HG03432 (cell line): ENCODE data around the gene OGFR.
A peak's percentile ranks its signal among the peaks of the same experiment; 100 is the strongest.

Experiments used
- ATAC-seq: cut with Tn5 transposase; IDR thresholded peaks from one replicate; pipeline ENCODE4 v1.9.1; 2021; ENCODE audit warnings: mild to moderate bottlenecking, moderate library complexity; ENCODE audit not compliant: unreplicated experiment

OGFR gene

DNA sequence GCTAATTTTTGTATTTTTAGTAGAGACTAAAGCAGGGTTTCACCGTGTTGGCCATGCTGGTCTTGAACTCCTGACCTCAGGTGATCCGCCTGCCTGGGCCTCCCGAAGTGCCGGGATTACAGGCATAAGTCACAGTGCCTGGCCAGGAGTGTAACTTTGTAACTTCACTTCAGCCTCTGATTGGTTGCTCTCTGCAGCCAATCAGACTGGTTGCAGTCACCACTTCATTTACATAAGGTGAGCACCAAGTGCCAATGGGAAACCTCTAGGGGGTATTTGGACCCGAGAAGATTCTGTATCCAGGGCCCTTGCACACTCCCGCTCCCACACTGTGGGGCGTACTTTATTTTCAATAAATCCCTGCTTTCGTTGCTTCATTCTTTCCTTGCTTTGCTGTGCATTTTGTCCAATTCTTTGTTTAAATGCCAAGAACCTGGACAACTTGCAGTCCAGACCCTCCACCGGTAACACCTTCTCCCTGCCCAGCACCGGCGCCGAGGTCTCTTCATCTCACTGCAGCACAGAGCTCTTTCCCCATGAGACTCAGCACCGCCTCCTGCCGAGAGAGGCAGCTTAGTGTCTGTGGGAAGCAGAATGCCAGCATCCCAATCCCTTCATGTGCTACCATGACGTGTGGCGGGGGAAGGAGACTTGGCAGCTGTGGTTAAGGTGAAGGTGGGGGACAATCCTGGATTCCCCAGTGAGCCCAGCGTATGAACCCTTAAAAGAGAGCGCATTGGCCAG lies 22.3 kb upstream of the OGFR start:
- ATAC-seq = no peak

DNA sequence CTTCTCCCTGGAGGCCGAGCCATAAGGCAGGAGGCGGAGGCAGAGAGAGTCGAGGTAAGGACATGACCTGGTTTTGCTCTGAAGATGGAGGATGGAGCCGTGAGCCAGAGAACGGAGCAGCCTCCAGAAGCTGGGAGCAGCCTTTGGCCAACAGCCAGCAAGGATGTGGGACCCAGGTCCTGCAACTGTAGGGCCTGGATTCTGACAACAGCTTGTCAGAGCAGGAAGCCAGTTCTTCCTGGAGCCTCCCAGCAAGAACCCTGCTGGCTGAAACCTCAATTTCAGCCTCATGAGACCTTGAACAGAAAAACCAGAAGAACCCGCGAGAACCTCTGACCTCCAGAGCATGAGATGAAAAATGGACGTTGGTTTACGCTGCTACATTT lies 21.7 kb upstream of the OGFR start:
- ATAC-seq = no peak

DNA sequence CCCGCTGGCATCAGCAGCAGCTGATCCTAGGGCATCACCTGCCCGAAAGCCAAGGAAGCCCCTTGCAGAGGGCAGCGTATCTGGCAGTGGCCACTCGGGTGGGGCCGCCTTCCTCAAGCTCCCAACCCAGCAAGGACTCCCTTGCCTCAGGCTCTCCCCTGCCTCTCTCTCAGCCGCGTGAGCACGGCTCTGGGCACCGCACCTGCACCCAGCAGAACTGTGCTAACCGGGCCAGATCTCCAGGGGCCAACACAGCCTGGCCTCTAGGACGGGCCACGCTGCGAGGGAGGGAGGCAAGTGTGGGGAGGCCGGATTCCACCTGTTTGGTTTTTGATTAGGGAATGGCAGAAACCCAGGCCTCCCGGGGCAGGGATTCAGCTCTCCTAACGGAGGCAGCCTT lies 20.1 kb upstream of the OGFR start:
- ATAC-seq = no peak

DNA sequence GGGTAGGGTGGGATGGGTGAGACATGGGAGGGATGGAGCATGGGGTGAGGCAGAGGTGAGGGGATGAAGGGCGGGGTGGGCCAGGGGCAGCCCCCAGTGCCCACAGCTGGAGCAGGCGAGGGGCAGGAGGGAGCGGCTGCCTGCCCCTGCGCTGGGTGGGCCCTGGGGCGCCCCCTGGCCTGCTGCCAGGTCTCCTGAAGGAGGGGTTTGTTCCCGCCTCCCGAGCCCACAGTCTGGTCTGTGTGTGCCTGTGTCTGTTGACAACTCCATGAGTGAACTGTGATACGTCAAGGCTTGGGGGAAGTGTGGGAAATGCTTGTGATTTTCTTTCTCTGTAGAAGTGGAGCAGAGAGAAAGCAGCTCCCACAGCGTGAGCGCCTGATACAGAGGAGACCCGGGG lies 19.2 kb upstream of the OGFR start:
- ATAC-seq = no peak

DNA sequence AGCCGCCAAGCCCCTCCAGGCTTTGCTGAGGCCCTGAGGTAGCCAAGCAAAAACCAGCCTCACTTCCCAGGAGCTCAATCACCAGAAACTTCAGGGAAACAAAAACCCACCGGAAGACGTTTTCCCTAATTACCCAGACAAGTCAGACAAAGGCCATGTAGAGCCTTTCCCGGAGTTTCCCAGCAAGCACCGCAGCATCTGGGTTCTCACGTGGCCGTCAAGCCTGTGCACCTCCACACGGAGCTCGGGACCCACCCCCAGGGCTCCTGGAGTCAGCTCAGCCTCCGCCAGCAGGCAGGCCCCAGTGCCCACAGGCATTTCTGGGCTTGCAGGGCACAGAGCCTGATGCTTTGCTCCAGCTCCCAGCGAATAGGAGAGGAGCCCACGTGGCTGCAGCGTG lies 18.5 kb upstream of the OGFR start:
- ATAC-seq = no peak

DNA sequence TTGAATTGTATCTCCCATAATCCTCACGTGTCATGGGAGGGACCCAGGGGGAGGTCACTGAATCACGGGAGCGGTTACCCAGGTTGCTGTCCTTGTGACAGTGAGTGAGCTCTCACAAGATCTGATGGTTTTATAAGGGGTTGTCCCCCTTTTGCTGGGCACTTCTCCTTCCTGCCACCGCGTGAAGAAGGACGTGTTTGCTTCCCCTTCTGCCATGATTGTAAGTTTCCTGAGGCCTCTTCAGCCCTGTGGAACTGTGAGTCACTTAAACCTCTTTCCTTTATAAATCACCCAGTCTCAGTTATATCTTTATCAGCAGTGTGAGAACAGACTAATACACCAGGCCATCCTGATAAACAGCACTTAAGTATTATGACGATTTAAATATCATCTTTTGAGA lies 17.3 kb upstream of the OGFR start:
- no peak for ATAC-seq

DNA sequence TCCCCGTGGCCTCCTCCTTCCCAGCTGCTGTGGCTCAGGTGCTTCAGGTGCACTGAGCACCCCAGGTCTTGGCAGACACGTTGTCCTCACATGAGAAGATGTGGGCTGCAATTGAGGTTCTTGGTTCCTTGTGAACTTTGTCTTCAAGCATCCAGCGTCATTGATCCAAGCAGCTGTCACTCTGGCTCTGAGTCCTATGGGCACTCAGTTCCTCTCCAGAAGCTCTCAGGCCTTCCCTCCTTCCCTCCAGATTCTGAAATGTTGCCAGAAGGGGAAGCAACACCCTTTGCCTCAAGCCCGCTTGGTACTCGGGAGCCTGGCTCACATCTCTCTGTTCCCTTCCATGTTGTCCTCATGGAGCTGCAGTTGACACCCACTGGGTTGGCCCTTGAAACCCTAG lies 16.8 kb upstream of the OGFR start:
- ATAC-seq = no peak

DNA sequence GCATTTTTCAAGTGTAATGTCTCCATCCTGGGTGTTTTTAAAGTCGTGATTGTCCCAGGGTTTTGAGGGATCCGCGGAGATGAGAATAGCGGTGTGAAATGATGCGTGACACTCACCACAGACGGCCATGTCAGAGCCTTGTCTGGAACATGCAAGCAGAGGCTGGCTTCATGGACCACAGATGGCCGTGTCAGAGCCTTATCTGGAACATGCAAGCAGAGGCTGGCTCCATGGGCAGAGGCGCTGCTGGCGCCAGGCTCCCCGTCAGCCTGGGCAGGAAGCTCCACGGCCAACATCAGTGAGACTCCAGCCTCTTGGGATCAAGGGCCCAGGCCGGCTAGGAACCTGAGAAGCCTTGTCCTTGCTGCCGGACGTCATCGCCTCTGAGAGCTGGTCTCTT lies 16.0 kb upstream of the OGFR start:
- no peak for ATAC-seq

DNA sequence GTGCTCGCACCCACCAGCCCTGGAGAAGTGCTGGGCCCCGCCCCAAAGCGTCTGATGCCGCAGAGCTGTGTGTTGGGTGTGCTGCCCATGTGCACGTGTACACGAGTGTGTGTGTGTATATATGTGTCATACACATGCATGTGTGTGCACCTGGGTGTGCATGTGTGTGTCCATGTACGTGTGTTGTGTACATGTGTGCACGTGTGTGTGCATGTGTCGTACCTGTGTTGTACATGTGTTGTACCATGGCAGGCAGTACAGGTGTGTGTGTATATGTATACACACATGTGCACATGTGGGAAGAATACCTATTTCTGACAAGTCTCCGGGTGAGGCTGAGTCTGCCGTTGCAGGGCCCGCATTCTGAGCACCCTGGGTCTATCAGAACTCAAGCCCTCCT lies 14.6 kb upstream of the OGFR start:
- no peak for ATAC-seq

DNA sequence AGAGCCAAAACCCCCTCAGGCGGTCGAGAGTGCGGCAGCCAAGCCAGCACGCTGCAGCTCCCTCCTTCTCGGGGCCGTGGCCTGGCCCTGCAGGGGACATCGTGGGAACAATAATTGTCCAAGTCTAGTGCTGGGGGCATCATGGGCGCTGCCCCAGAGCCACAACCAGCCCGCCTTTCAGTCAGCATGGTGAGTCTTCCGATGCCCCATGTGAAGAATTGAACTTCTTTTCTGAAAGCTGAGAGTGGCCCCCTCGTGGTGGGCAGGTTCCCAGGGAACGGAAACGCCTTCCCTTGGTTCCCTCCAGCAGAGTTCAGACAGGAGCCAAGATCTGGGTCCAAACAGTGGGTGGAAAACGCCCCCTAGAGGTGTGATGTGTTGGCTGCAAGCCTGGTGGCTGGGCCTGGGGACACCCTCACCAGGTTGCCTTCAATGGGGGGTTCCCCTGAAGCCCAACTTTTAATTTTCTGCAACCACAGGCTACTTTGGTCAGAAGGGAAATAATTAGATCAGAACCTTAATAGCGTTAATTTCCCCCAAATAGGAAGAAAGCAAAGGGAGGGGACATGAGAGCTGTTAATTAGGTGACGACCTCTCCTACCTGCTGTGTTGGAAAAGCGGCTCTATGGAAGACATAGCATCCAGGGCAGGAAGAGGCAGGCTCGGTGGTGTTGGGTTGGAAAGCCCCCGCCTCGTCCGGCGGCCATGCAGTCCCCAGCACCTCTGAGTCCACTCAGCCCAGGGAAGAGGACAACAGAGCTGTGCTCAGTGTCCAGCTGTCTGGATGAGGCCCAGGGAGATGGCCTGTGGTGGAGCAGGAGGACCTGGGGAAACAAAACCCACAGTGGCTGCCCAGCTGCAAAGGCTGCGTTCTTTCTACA lies 13.1 kb upstream of the OGFR start:
- ATAC-seq = no peak

DNA sequence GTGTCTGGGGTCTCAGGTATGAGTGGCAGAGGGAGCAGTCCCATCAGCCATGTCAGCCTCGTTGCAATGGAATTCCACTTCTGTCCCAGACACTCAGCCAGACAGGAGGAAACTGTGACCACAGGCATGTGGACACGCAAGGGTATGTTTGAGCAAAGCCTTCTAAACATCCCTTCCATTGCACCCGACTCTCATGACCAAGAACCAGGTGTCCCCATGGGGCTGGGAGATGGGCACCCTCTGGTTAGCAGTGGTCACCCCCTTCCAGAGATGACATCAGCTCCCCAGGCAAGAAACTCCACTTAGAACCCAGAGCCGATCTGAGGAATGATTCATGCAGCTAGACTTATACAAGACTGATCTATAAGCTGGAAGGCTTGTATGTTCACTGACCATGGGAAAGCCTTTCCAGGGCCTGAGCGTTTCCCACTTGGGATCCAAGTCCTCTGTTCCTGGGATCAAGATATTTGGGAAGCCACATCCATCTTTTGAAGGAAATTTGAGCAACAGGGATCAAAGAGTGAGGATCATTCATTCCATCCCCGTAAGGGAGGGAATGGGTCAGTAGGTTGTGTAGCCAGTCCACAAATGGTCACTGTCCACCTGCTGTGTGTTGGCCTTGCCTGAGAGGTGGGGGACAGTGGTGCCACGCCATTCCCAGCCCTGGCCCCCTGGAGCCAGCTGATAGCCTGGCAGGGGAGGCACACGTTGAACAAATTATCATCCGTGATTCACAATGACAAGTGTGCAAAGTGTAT lies 12.3 kb upstream of the OGFR start:
- no peak for ATAC-seq

DNA sequence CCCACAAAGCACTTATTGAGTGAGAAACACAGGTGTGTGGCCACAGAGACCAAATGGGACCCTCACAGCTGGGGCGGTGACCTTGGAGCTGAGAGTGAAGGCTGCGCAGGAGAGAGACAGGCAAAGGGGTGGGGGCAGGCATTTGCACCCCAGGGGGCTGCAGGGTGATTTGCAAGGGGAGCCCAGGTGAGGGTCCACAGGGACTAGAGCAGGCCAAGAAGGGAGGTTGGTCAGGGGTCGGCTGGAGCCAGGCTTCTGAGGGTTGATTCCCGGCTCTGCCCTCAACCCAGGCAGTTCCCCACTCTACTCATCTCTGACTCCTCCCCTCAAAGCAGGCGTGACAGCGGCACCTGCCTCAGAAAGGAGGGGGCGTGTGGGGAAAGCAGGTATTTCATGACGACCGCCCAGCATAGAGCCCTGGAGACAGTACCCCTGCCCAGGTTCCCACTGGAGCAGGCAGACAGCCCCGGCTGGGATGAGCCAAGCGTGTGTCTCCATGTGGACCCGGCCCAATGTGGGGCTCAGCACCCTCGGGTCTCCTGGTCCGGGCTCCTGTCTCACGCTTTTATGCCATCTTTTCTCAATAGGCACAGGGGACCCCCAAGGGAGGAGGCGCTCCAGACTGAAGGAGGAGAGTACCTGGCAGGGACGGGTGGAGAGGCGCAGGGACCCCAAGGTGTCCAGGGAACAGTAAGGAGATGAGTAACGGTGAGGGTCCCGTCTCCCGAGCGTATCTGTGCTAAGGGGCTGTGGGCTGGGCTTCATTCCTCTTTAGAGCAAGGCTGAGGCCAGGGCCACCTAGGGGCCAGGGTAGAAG lies 11.5 kb upstream of the OGFR start:
- no peak for ATAC-seq

DNA sequence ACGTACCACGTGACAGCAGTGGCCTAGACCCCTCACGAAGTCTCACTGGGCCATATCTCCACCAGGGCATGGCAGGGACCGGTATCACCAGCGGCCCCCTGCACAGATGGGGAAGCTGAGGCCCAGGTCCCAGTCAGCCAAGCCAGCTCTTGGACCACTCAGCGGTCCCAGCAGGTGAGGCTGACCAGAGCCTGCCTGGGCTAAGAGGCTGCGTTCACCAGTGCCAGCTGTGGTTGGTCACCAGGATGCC lies 11.0 kb upstream of the OGFR start:
- no peak for ATAC-seq

DNA sequence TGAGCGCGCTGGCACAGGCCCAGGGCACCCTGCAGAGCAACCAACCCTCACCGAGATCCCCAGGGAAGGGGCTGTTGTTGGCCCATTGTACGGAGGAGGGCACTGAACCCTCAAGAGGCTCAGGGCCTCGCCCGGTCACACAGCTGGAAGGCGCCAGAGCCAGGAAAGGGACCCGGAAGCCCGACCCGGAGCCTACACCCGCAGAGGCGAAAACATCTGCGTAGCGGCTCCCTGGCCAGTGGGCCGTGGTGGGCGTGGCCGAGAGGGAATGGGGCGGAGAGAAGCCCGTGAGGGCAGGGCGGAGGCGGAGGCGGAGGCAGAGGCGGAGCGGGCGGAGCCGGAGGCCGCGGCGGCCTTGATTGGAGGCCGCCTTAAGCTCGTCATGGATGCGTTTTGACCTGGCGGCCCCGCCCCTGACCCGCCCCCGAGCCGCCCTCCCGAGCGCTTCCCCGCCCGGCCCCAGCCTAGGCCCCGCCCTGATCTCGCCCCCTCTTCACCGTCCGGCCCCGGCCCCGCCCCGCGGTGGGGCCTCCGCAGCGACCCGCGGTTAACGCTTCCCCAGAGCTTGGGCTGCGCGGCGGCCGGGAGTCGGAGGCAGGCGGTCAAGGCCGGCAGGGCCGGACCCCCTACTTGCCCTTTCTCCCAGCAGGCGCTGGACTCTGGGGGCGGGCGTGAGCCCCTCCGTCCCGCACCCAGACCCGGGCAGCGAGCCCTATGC lies 10.5 kb upstream of the OGFR start:
- ATAC-seq = peak; percentile 71

DNA sequence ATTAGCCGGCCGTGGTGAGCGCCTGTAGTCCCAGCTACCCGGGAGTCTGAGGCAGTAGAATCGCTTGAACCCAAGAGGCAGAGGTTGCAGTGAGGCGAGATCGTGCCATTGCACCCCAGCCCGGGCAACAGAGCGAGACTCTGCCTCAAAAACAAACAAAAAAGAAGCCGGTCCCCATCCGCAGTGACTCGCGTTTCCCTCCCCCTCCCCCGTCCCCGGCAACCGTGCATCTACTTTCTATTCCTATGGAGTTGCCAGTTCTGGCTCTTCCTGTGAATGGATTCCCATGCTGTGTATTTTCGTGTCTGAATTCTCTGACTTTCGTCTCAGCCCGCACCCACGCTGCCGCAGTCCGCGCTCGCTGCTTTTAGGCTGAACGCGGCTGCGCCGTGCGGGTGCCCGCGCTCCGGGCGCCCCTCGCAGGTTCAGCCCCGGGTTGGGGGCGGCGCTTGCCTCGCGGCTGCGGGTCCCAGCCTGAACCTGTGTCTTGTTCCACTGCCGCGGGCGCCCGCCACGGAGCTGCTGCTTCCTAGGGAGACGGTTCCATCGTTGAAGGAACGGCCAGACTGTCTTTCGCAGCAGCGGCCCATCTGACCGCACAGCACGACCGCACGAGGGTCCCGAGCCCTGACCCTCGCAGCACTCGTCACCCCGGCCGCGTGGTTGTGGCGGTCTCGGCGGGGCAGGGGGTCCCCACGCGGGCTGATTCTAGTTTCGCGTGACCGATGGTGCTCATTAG lies 9.4 kb upstream of the OGFR start:
- no peak for ATAC-seq

DNA sequence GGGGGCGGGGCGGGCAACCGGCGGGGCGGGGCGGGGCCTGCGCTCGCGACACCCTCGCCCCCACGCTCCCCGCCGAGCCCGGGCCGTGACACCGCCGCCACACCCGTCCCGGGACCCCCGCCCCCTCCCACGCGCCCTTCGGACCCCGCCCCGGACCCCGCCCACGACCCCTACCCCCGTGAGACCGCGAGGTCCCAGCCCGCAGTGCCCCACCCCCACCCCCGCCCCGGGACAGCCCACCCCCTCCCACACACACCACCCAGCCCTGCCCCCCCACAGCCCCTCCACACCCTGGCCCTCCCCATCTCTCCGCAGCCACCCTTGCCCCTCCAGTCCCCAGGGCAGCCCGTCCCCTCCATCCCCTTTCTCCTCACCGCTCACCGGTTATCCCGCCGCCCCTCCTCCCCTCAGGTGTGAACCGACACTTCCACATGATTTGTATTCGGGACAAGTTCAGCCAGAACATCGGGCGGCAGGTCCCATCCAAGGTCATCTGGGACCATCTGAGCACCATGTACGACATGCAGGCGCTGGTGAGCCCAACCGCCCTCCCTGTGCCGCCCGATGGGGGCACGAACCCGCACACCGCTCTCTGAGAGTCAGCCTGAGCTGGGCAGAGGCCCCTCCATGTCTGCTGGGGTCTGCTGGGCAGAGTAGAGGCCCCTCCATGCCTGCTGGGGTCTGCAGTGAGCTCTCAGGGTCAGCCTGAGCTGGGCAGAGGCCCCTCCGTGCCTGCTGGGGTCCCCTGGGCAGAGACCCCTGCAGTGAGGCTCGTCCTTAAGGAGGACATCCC lies 7.7 kb upstream of the OGFR start:
- no peak for ATAC-seq

DNA sequence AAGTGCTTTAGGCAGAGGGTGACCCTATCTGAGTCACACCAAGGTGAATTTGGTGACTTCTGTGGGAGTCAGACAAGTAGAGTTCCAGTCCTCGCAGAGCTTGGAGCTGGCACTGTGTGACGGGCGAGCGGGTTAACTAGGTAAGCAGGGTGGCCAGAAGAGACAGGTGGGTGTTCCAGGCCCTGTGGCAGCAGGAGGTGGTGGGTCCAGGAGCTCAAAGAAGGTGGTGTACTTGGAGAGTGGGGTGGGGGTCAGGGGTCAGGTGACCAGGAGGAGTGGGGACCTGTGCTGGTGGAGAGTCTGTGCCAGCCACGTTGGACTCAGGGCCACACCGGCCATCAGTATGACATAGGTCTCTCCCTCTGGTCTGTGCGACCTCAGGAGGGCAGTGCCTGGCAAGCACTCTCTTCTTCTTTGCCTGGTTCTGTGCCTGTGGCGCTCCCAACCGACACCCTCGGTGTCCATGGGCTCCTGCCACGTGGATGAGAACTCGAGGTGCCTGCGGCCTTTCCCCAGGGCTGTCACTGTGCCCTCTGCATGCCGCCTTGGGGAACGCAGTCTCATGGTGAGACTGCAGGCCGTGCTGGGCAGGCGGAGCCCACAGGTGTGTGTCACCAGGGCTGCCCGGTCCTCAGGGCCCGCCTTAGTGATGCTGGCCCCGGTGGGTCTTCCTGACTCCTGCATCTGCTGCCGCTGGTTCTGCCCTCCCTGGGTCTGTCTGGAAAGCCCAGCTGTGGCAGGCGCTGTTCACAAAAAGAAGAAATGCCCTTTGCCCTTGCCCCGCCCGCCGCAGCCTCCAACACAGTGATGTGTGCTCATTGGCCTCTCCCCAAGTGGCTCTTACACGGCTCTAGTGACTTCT lies 6.7 kb upstream of the OGFR start:
- ATAC-seq = no peak

DNA sequence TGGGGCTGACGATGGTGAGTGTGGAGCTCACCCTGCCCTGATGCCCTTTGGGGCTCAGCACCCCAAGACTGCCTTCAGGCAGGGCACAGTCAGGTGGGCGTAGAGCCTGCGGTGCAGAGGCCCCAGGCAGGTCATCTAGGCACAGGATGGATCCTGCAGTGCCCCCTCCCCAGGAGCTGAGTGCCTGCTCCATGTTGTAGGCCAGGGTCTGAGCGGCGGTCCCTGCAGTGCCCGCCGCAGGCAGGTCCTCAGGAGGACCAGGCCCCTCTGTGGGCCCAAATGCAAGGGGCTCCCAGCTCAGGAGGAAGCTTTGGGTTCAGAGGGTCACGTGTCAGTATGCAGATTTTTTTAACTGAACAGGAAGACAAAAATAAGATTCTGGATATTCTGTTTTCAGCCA lies 5.6 kb upstream of the OGFR start:
- no peak for ATAC-seq
